Astrocyte of the cerebellum (primary cell): ENCODE measurements around the gene TRPM5.

ENCODE experiments used
- DNase-seq: peaks from one replicate; pipeline ENCODE4 v3.0.0-alpha.2; 2011; ENCODE audit warnings: low read depth
- H3K4me3 ChIP-seq: 2 replicates; pipeline ENCODE4 v1.5.1; 2011; ENCODE audit warnings: mild to moderate bottlenecking, low read depth, low read length, moderate library complexity
- in situ Hi-C: cut with HindIII; loops from 2 replicates; pipeline ENCODE4 v1.10.0; 2017; ENCODE audit warnings: low sequenced_read_pairs
- TF ChIP-seq, protein P1 (sequence below): IDR thresholded peaks from 2 replicates; pipeline ENCODE4 v1.5.1; 2012; ENCODE audit warnings: low read length, low read depth, moderate library complexity, mild to moderate bottlenecking; ENCODE audit errors: missing control alignments

Gene TRPM5

DNA sequence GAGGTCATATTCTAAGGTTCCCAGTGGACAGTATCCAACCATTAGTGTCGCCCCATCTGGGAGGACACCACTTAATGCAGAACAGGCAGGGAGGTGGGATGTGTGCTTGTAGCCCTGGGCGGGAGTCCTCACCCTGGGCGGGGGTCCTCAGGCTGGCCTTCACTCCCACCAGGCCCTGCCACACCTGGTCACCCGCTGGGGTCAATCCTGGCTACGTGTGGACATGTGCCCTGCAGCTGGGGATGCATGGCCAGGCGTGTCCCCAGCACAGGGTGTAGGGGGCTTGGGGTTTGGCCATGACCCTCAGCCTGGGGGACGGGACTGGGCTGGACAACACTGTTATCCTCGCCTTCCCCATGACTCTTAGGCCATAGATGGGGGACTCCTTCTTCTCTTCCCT lies 18.8 kb downstream of the TRPM5 start:
- TF ChIP-seq, protein P1, sequence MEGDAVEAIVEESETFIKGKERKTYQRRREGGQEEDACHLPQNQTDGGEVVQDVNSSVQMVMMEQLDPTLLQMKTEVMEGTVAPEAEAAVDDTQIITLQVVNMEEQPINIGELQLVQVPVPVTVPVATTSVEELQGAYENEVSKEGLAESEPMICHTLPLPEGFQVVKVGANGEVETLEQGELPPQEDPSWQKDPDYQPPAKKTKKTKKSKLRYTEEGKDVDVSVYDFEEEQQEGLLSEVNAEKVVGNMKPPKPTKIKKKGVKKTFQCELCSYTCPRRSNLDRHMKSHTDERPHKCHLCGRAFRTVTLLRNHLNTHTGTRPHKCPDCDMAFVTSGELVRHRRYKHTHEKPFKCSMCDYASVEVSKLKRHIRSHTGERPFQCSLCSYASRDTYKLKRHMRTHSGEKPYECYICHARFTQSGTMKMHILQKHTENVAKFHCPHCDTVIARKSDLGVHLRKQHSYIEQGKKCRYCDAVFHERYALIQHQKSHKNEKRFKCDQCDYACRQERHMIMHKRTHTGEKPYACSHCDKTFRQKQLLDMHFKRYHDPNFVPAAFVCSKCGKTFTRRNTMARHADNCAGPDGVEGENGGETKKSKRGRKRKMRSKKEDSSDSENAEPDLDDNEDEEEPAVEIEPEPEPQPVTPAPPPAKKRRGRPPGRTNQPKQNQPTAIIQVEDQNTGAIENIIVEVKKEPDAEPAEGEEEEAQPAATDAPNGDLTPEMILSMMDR, result no peak
- in situ Hi-C loops, result no loop called here
- no peak overlapping the region for H3K4me3 ChIP-seq
- DNase-seq, result no peak

DNA sequence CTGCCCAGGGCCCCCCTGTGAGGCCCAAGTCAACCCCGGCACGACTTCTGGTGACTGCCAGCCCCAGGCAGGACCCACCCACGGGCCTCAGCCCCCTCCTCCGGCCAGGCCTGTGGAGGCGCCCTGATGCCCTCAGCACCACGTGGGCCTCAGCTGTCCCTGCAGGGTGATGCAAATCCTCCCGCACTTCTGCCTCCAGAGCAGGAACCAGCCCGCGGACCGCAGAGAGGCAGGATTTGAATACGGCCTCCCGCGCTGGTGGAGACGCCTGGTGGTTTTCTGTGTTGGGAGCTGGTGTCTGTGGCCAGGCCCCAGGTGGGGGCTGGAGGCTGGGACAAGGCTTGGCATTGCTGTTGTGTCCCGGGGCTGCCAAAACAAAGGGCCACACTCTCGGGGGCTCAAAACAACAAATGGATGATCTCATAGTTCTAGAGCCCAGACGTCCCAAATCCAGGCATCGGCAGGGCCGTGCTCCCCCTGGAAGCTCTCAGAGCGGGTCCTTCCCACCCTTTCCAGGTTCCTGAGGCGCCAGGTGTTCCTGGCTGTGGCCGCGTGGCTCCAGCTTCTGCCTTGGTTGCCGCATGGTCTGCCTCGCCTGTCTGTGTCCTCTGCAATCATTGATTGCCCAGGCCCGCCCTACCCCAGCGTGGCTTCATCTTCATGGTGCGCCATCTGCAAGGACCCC lies 19.4 kb downstream of the TRPM5 start:
- in situ Hi-C loops, result no loop called here
- no peak overlapping the region for H3K4me3 ChIP-seq
- no peak for DNase-seq
- TF ChIP-seq, protein P1, result no peak

DNA sequence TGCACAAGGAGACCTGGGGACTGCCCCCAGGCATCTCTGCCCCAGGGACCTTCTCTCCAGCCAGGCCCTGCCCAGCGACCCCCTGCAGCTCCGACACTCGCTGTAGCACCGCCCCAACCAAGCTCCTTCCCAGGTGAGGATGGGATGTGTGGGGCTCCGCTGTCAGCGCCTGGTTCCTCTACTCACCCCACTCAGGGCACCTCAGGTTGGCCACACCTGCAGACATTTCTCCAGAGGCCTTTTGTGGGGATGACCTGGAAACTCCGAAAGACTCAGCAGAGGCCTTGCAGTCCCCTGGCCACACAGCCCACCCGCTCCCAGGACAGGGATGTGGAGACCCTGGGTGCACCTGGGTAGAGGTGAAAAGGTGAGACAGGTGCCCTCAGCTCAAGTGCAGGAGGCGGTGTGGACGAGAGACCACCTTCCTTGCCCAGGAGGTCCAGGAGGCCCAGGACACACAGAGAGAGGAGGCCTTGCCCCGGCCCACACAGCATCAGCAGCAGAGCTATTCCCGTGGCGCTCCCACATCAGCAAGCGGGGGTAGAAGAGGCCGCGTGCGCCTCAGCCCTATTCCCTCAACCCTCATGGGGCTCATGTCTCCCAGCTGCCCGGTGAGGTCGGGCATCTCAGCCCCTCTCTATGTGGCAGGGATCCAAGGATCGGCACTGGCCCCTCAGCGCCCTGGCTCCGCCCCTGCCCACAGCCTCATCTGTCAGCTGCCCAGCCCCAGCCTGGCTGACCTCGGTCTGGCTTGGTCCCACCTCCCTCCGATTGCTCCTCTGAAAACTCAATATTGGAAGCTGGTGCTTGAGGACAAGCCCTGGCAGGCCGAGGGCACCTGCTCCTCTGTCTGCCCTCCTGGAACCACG lies 20.9 kb downstream of the TRPM5 start:
- in situ Hi-C loops, result no loop called here
- TF ChIP-seq, protein P1, result no peak
- DNase-seq, result no peak
- H3K4me3 ChIP-seq, result no peak overlapping the region

DNA sequence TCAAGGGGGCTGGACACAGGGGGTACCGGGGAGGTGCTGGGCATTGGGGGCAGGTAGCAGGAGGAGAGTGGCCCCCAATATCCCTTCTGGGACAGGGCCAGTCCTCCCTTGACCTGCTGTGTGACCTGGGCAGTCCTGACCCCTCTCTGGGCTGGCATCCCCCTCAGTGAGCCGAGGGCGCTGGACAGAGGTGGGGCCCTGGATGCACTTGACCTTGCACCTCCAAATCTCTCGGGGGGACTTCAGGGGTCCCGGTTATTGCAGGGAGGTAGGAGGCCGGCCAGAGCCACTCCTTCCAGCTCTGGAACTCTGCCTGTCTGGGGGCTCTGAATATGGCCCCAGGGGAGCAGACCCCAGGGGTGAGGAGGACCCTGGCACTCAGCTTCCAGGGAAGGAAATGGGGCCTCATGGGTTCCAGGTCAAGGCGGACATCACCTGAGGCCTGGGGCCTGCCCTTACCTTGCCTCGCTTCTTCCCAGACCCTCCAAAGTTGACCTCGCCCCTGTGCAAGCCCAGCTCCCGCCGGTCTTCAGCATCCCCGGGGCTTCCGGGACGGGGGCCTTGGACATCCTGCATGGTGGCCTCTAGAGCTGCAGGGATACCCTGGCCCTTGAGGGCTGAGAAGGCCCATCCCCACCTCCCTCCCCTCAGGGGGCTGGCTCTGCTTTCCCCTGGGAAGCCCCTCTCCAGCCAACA lies 21.7 kb downstream of the TRPM5 start:
- TF ChIP-seq, protein P1, result no peak
- H3K4me3 ChIP-seq, result no peak overlapping the region
- no peak for DNase-seq
- in situ Hi-C loops, result no loop called here

DNA sequence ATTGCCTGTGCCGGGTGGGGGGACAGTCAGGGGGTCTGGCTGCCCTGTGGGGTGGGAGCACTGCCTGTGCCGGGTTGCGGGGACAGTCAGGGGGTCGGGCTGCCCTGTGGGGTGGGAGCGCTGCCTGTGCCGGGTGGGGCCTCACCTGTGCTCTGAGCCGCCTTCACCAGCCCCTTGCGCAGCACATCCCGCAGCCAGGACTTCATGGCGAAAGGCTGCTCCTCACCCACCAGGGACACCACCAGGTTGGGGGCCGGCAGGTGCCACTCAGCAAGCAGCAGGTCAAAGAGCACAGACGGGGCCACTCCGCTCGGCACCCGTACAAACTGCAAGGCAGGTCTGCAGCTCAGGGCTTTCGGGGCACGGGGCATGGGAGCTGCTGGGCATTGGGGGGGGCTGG lies 22.3 kb downstream of the TRPM5 start:
- TF ChIP-seq, protein P1, result no peak
- no peak for DNase-seq
- H3K4me3 ChIP-seq, result no peak overlapping the region
- in situ Hi-C loops, result no loop called here

DNA sequence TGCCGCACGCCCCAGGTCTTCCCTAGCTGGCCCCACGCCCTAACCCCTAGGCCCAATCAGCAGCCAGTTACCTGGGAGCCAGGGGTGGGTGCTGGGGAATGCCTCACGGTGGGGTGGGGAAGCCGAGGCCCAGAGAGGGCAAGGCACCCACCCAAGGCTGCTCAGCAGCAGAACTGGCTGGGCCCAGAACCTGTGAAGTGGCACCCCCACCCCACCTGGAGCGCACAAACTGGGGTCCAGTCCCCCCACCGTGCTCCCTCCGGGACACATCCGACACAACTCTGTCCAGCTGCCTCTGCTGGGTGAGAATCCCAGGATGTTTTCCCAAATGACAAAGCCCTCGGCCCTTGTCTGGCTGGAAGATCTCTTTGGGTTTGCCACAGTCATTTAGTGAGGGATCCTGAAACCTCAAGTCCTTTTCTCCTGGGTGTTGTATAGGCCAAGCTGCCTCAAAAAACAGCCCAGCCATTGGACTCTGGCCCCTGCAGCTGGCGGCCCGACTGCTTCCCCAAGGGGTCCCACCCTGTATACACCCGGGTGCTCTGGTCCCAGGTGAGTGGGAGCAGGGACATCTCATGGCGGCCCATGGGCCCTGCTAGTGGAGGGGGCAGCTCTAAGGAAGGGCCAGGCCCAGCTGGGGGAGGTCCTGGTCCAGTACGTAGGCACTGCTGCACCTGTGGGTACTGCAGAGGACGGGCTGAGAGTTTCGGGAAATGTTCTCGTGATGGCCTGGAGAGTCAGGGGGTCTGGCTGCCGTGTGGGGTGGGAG lies 22.9 kb downstream of the TRPM5 start:
- H3K4me3 ChIP-seq, result no peak overlapping the region
- TF ChIP-seq, protein P1, result no peak
- in situ Hi-C loops, result no loop called here
- no peak for DNase-seq
